ENCODE measurements around the gene ATP2A2. TPM values are rescaled to one million over a fixed set of nuclear protein-coding genes. Genes with fewer than 3 reads are reported as not detected.
"Not testable (repeated sequence)": the region's sequence is repeated elsewhere in the genome, so short reads cannot be mapped to it uniquely, and the experiment has no call there.

The ATP2A2 gene
- polyA plus RNA-seq, 4 donors, result 133 to 166 (median 156) TPM

- DNase-seq (ENCODE audit: low read depth in 4 of 4, low spot score in 2 of 4), result no peak
Measured at GRCh38 chr12:110361216-110361615, 80.2 kb downstream of the ATP2A2 start.

- DNase-seq (ENCODE audit: low read depth in 4 of 4, low spot score in 2 of 4), result no peak
Measured at GRCh38 chr12:110365489-110366320, 84.7 kb downstream of the ATP2A2 start.

- DNase-seq (ENCODE audit: low read depth in 4 of 4, low spot score in 2 of 4), result no peak
Measured at GRCh38 chr12:110366321-110367142, 85.5 kb downstream of the ATP2A2 start.

DNA sequence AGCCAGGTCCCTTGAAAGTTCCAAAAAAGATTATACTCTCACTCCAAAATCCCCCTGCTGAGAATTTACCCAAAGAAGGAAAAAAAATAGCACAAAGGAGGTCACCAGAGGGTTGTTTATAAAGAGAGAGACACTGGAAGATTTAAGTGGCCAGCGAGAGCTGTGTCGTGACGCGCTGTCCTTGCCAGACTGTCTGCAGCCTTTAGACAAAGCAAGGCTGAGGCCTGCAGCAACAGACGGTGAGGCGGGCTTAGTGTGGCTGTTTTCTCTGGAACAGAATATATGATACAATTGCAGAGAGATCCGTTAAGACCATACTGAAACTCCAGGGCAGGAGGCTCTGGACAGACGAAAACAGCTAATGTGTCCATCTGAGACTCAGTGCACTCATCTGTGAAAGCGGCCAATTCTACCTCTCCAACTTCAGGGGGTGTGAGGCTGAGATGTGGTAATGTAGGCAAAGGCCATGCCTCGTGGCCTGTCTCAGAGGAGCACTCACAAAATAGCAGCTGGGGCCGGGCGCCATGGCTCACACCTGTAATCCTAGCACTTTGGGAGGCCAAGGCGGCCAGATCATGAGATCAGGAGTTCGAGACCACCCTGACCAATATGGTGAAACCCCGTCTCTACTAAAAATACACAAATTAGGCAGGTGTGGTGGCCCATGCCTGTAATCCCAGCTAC lies 86.3 kb downstream of the ATP2A2 start:
- DNase-seq (ENCODE audit: low read depth in 4 of 4, low spot score in 2 of 4), result peak in 1 of 4 donors; percentile 23

- no peak for DNase-seq (ENCODE audit: low read depth in 4 of 4, low spot score in 2 of 4)
Measured at GRCh38 chr12:110369992-110370391, 88.9 kb downstream of the ATP2A2 start.

DNA sequence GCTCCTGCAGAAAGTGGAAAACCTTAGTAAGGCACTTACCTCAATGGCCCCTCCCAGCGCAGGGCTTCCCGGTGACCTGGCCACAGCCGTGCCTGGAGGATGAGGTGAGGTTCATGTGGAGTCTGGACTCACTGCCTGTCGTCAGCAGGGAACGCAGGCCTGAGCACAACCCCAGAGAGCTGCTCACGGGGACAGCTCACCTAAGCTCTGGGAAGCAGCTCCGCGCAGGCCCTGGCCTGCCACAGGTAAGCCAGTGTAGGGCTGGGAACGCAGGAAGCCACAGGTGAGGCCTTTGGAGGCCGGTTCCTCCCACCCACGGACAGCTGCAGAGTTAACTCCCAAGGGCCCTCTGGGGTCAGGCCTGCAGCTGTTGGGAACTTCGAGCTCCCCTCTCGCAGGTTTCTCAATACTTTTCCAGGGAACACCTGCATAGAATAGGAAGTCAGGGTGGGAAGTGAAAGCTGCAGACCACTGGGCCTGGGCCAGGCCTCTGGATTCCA lies 89.7 kb downstream of the ATP2A2 start:
- no peak for DNase-seq (ENCODE audit: low read depth in 4 of 4, low spot score in 2 of 4)

DNA sequence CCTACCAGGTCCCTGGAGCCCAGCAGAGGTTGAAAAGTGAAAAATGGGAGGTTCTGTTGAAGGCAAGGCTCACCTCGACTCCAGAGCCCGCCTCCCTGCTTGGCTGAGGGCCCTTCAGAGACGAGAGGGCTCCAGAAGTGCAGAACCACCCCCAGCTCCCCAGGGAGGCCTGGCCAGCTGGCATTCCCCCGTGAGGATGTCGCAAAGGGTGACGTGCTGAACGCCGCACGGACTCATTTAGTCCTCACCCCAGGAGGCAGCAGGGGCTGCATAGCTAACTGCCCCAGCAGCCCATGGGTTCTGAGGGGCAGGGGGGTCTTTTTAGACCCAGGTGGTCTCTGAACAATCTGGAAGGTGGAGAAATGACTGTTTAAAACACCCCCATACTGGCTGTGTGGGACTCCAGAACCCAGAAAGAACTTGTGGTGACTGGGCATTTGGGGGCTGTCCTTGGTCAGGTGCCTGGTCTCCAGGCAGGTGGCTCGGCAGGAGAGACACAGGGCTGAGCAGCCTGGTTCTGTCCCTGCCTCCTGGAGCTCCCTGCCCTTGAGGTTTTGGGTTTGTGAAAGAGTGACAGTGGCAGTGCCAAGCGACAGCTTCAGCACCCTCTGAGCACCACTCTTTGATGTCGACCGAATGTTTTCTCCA lies 90.5 kb downstream of the ATP2A2 start:
- DNase-seq (ENCODE audit: low read depth in 4 of 4, low spot score in 2 of 4), result no peak

GRCh38 chr12:110372056-110372425 lies 91.0 kb downstream of the ATP2A2 start:
- no peak for DNase-seq (ENCODE audit: low read depth in 4 of 4, low spot score in 2 of 4)

DNA sequence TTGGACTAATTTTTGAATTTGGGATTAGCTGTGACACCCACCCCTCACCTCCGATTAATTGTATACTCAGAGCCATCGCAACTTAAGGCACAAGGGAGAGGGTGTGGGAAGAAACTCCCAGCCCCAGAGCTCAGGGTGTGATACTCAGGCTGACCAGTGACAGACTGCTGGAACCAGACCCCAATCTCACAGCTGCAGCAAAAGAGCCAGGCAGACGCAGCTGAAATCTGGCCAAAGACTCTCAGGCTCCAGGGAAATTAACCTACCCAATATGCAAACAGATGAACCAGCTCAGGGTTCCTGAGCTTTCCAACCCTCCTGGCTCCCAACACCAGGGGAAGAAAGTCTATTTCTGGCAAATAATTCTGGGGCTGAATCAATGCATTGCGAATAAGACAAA lies 92.0 kb downstream of the ATP2A2 start:
- no peak for DNase-seq (ENCODE audit: low read depth in 4 of 4, low spot score in 2 of 4)

GRCh38 chr12:110373425-110373824 lies 92.4 kb downstream of the ATP2A2 start:
- DNase-seq (ENCODE audit: low read depth in 4 of 4, low spot score in 2 of 4), result no peak

DNA sequence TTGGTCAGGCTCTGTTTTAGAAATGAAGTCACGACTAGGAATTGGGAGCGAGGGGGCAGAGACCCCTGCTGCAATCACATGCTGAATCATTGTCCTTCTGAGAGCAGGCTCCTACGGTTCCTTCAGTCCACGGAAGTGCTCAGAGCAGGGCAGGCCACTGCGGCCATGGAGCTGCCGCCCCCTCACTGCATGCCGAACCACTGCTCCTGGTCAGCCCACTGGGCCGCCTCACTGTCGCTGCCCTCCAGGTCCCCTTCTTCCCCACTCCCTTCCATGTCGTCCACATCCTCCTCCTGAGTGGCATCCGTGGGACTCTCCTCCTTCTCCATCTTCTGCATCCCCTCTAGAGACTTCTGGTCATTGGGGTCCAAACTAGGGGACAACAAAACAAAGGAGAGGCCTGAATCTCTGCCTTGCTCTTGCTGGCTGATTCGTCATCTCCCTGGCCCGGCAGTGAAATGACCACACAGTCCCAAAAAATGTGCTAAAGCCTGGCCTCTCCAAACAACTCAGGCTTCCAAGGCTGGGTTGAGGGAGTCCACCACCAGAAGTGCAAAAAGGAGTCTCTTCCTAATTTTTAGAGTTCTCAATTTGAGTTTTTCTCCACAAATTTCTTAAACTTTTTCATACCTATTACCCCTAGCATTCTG lies 93.0 kb downstream of the ATP2A2 start:
- DNase-seq (ENCODE audit: low read depth in 4 of 4, low spot score in 2 of 4), result no peak

- DNase-seq (ENCODE audit: low read depth in 4 of 4, low spot score in 2 of 4), result not testable (repeated sequence)
Measured at GRCh38 chr12:110378131-110378790, 97.2 kb downstream of the ATP2A2 start.

DNA sequence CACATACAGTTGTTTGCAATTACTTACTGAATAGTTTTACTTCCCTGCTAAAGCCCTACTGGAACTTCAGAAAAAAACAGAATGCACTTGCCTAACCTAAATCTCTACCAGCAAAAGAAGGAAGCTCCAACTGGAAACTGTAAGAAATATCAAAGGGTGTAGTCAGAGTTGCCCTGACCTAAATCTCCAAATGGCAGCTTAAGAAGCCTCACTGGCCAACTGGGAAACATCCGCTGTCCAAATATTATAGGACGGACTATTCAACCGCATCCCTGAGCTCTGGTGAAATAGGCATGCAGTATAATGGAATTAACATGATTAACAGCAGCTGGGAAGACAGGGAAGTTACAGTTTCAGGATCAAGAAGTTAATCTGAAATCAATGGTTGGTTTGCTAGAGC lies 98.2 kb downstream of the ATP2A2 start:
- DNase-seq (ENCODE audit: low read depth in 4 of 4, low spot score in 2 of 4), result no peak

DNA sequence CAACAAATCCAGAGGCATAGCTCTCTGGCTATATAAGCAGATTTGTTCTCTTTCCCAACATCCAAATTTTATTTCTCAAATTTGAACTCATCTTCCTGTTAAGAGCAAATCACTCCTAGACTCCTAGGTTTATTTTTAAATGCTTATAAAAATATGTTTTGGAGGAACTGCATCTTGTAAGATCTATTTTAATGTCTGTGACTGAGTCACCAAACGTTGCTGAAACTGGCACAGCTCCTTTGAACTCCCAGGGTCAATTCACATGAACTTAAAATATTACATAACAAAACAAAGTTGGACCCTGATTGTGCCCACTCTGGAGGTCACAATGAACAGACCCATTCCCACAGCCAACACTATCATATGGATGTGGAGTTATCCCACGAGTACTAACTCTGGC lies 98.6 kb downstream of the ATP2A2 start:
- no peak for DNase-seq (ENCODE audit: low read depth in 4 of 4, low spot score in 2 of 4)

DNA sequence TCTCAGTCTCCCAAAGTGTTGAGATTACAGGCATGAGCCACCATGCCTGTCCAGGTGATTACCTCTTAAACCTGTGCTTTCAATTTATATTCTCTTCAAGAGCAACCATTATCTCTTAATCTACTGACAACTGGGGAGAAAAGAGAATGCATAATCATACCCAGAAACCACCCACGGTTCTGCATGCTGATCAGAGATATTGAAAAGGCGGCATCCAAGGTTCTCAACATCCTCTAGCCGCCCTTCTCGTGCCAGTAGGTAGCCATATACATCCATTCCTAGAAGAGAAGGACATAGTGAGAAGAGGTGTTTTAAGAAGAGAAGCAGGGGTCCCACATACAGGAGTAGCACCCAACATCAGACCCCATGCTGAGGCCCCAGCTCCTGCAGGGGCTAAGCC lies 101.6 kb downstream of the ATP2A2 start:
- no peak for DNase-seq (ENCODE audit: low read depth in 4 of 4, low spot score in 2 of 4)

Measured in left renal cortex interstitium (tissue), 4 donors.